ENCODE results near the gene SCRG1.

SCRG1 gene

GRCh38 chr4:173357939-173358338 lies 41.0 kb downstream of the SCRG1 start:
- DNase-seq = no peak

- no peak for DNase-seq
These were observed 51.4 kb downstream of the SCRG1 start for GRCh38 chr4:173347467-173347866.

- DNase-seq = no peak
These were observed 52.8 kb downstream of the SCRG1 start for GRCh38 chr4:173346074-173346473.

DNA sequence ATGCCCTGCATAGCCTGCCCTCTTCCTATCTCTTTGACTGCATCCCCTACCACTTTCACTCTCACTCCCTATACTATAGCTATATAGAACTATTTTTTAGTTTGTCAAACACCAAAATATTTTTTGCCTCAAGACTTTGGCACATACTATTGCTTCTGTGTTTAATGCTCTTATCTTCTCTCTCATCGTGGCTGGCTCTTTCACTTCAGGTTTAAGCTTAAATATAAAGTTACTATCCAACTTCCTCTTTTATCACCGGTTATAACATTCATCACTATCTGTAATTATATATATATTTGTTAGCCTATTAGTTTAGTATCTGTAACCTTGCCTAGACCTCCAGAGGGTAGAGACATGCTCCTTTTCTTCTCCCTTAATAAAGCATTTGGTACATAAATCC lies 53.3 kb downstream of the SCRG1 start:
- no peak for DNase-seq

GRCh38 chr4:173343832-173344397 lies 55.0 kb downstream of the SCRG1 start:
- no peak for DNase-seq

DNA sequence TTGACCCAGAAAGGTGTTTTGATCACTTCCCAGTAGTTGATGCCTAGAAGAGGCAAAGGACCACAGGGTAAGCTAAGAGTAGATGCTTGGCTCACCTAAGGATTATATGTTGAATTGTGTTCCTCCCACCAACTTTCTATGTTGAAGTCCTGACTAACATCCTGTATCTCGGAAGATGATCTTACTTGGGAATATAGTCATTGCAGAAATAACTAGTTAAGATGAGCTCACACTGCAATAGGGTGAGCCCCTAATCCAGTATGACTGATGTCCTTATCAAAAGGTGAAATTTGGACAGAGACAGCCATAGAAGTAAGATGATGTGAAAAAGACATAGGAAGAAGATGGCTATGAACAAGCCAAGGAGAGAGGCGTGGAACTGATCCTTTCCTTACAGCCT lies 61.5 kb downstream of the SCRG1 start:
- no peak for DNase-seq

DNA sequence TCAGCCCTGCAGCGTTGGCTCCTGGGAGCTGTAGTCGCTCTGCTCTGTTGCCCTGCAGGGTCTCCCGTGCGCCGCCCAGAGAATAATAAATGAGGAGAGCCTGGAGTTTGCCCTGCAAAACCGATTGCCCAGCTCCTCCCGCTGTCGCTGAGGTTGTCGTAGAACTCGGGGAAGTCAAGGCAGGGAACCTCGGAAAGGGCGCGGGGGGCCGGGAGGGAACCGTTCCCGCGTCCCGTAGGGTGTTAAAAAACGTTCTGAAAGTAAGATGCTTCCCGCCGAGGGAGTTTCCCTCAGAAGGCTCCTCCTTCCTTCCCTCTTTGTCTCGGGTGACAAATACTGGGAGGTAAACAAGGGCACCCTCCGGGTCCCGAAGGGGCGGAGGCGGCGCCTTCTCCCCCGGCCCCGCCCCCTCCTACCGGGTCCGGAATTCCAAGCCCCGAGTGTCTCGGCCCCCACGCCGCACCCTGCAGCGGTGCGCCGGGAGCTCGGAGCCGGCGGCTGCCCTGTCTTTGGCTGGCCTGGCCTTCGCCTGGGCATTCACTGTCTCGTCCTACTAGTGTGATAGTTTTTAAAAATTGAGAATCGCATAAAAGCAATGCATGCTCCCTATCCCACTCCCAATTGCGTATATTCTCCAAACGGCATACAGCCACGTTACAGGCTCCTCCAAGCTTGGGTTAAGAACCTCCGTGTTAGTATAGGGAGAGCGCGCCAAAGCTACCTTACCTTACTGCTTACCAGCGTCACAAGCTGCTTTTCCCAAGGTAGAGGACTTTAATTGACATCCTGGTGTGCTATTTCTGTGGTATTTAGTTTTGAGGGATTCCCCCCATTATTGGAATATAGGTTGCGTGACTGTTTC lies 63.8 kb downstream of the SCRG1 start:
- DNase-seq = peak; percentile 62
